GM12892 (cell line): ENCODE results near the gene ITGB5.

Experiments used
- POLR2A ChIP-seq: IDR thresholded peaks from 2 replicates; pipeline ENCODE4 v1.6.1; 2011; ENCODE audit warnings: low read depth, low read length, control low read depth
- TAF1 ChIP-seq: IDR thresholded peaks from 2 replicates; pipeline ENCODE4 v1.6.1; 2011; ENCODE audit warnings: low read depth, mild to moderate bottlenecking, control low read depth, low read length, borderline replicate concordance

- TF ChIP-seq TAF1 (no peak), POLR2A (no peak)
These were observed 4.1 kb downstream of the ITGB5 start for GRCh38 chr3:124882816-124883747.
